GM10266 (cell line): ENCODE data around the gene LRRC25.

ENCODE experiments used
- DNase-seq: peaks from one replicate; pipeline ENCODE4 v3.0.0; 2012; ENCODE audit errors: extremely low spot score
- CTCF ChIP-seq: IDR thresholded peaks from 2 replicates; pipeline ENCODE4 v1.5.1; 2012; ENCODE audit warnings: mild to moderate bottlenecking, low read depth; ENCODE audit not compliant: control insufficient read depth, insufficient read depth; ENCODE audit errors: missing control alignments

The LRRC25 gene

DNA sequence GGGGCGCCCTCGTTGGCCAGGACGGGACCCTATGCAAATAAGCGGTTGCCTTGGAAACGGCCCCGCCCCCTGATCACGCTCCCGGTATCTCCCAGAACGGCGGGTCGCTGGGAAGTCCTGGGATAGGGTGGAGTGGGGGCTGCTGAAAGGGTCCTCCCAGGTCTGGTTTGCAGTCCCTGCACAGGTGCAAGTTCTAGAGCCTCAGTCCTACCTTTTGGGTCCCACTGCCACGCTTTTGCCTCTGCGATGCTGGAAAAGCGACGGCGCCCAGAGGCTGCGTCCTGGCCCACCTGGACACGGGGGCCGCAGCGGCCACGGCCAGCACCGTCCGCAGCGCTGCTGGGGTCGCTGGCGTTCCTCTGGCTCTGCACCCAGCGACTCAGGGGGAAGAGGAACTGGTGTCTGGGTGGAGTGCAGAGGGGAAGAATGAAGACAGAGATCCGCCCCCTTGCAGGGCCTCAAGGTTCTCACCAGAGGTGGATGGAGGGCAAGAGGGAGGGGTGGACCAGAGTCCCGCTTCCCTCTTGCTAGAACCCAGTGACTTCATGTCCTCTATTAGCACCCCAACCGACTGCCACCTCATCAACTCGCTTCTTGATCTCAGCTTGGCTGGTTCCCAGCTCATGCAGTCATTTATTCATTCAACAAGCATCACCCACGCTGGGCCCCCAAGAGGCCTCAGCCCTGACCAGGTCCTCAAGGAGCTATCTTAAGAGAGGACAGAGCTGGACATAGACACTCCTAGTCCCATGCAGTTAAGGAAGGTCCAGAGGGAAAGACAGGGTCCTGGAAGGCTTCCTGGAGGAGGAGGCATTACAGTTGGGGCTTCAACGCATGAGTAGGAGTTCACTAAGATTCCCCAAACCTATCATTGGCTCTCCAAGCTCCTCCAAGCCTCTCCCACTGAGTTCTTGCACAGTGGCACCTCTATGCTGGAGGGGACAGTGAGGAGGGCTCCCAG is at the start of gene LRRC25:
TSS of gene LRRC25 (minus strand) at position 381 of the 961 bp plus-strand sequence. CDS start 659 bp downstream, outside the sequence.
- DNase-seq = peak; percentile 65
- no peak for TF ChIP-seq CTCF

DNA sequence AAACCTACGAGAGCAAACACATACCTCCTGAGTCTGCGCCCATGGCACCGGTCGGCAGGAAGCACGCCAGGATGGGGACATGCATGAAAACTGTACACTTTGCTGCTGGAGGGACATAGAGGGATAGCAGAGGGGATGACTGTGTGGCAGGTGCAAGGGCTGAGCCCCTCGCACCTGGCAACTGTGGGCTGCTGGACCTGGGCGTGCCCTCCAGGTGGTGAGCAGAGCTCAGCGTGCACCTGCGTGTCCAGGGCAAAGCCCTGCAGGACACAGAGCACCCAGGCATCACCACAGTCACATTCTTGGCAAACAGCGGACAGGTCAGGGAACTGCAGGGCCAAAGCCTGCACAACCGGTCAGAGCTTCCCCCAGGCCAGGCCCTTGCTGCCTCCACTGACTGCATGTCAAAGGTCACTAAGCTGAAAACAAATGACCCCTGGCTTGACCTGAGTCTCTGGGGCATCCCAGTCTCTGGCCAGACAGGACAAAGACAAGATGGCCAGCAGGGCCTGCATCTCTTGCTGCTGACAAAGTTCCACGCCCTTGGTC is 49.5 kb upstream of the LRRC25 start:
- TF ChIP-seq CTCF = no peak
- no peak for DNase-seq

GRCh38 chr19:18446145-18446810 is 48.9 kb upstream of the LRRC25 start:
- no peak for TF ChIP-seq CTCF
- no peak for DNase-seq

DNA sequence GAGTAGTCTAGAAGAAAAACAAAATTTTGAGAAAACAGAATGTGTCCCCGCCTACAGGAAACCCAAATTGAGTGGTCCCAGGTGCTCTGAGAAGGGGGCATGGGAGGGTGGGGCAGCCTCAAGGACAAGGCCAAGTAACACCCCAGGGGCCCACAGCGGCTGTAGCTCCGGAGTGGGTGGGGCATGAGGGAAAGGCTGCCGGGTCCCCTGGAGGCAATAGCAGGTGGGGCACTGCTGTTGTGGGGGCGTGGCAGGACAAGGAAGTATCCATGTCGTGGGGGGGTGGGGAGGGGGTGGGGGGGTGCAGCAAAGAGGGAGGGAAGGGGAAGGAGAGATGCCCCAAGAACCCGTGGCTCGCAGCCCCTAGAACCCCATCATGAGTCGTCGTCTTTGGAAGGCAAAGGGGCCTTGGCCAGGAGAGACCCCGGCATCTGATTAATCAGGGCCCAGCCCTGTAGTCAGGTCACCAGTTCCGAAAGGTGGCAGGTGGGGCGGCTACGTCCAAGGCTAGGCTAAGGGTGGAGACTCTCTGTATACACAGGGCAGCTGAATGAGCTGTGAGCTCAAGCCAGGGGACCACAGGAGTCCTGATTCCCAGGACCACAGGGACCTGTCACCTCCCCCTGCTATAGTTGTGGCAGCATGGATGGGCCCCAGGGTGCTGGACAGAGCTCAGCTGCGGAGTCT is 48.0 kb upstream of the LRRC25 start:
- no peak for DNase-seq
- no peak for TF ChIP-seq CTCF

DNA sequence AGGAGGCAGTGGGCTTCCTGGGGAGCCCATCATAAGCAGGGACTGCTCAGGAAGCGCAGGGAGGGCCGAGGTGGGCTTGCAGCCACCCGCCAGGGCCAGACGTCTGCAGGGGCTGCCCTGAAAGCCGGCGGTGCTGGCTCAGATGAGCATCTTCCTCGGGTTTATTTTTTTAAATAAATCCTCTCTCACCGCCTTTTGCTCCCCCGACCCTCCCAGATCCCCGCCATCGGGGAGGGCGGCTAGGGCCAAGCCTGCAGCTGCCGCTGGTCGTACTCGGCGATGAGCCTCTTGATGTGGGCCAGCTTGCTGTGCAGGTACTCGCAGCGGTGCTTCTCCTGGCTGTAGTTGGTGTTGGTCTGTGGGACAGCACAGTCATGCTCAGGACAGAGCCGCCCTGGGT is 47.1 kb upstream of the LRRC25 start:
- TF ChIP-seq CTCF = no peak
- DNase-seq = no peak

DNA sequence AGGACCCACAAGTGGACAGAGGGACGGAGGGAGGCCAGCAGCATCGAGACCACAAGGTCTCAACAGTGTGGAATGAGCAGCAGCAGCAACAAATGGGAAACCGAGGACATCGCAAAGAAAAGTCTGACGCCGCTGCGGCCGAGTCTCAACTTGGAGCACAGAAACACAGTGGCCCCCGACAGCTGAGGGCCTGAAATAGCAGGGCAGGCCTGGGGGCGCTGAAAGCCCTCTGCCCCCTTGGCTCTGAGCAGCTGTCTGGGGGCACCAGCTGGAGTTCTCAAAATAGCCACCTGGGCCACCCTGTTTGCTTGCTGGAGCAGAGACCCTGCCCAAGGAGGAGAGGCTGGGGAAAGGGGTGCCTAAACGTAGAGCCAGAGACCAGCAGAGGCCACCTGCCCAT is 46.4 kb upstream of the LRRC25 start:
- TF ChIP-seq CTCF = no peak
- no peak for DNase-seq
